Lower leg skin (tissue), 3 donors: ENCODE results near the gene SLC25A12.

Experiments used
- CTCF ChIP-seq, 3 donors: fragments of 450-650 bp; IDR thresholded peaks; one replicate each; pipeline ENCODE4 v1.5.1; 2016; ENCODE audit warnings: antibody characterized with exemption in 3 of 3, mild to moderate bottlenecking in 3 of 3, moderate library complexity in 2 of 3
- POLR2A ChIP-seq, 2 donors: fragments of 450-650 bp; IDR thresholded peaks; one replicate each; pipeline ENCODE4 v1.6.1; 2016 to 2017; ENCODE audit warnings: antibody characterized with exemption in 2 of 2, mild to moderate bottlenecking in 1 of 2, moderate library complexity in 1 of 2

- no peak for TF ChIP-seq CTCF (IDR thresholded peaks at IDR 0.05)
- no peak for TF ChIP-seq POLR2A (IDR thresholded peaks at IDR 0.05)
These were observed 61.6 kb downstream of the SLC25A12 start for GRCh38 chr2:171832489-171832888.
